NB4 (cell line): ENCODE results near the gene TNP1.

Experiments used
- DNase-seq: peaks from one replicate; pipeline ENCODE4 v3.0.0; 2010; ENCODE audit warnings: low read depth
- H3K4me3 ChIP-seq: one replicate; pipeline ENCODE4 v1.5.1; 2011; ENCODE audit warnings: mild to moderate bottlenecking, low read depth, low read length, moderate library complexity
- MYC ChIP-seq: IDR thresholded peaks from 2 replicates; pipeline ENCODE4 v1.6.1; 2011; ENCODE audit warnings: low read depth, low read length
- POLR2A ChIP-seq: IDR thresholded peaks from 2 replicates; pipeline ENCODE4 v1.6.1; 2011; ENCODE audit warnings: mild to moderate bottlenecking; ENCODE audit not compliant: insufficient read length; ENCODE audit errors: extremely low read depth
- TF ChIP-seq, protein P1 (sequence below): IDR thresholded peaks from 2 replicates; pipeline ENCODE4 v1.6.1; 2011; ENCODE audit warnings: low read depth, low read length
- TF ChIP-seq, protein P2 (sequence below): IDR thresholded peaks from one replicate; pipeline ENCODE4 v1.5.1; 2012; ENCODE audit warnings: low read depth, low read length

The TNP1 gene, protein sequence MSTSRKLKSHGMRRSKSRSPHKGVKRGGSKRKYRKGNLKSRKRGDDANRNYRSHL

DNA sequence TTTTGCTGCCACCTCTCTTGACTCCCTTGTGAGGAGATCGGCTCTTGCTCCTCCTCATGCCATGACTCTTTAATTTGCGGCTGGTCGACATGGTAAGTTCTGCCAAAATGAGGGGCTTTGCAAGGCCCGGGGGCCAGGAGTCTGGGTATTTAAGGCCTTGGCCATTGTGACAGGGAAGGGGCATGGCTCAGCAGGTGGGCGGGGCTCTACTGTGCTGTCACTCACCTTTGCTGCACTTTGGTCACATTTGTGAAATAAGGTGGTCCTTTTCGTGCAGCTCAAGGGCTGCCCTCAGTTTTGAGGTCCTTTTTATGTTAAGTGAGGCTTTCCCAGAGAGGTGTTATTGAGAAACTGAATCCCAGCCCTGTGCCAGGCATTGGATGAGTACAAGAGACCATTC lies at the start of gene TNP1:
TSS of gene TNP1 (minus strand) at position 121 of the 400 bp plus-strand sequence. CDS start at position 91, 30 bp downstream.
- TF ChIP-seq MYC (no peak), POLR2A (no peak)
- TF ChIP-seq, protein P1, sequence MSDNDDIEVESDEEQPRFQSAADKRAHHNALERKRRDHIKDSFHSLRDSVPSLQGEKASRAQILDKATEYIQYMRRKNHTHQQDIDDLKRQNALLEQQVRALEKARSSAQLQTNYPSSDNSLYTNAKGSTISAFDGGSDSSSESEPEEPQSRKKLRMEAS: no peak
- TF ChIP-seq, protein P2, sequence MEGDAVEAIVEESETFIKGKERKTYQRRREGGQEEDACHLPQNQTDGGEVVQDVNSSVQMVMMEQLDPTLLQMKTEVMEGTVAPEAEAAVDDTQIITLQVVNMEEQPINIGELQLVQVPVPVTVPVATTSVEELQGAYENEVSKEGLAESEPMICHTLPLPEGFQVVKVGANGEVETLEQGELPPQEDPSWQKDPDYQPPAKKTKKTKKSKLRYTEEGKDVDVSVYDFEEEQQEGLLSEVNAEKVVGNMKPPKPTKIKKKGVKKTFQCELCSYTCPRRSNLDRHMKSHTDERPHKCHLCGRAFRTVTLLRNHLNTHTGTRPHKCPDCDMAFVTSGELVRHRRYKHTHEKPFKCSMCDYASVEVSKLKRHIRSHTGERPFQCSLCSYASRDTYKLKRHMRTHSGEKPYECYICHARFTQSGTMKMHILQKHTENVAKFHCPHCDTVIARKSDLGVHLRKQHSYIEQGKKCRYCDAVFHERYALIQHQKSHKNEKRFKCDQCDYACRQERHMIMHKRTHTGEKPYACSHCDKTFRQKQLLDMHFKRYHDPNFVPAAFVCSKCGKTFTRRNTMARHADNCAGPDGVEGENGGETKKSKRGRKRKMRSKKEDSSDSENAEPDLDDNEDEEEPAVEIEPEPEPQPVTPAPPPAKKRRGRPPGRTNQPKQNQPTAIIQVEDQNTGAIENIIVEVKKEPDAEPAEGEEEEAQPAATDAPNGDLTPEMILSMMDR: no peak
- DNase-seq: no peak
- no peak within 1 kb of the TSS for H3K4me3 ChIP-seq

DNA sequence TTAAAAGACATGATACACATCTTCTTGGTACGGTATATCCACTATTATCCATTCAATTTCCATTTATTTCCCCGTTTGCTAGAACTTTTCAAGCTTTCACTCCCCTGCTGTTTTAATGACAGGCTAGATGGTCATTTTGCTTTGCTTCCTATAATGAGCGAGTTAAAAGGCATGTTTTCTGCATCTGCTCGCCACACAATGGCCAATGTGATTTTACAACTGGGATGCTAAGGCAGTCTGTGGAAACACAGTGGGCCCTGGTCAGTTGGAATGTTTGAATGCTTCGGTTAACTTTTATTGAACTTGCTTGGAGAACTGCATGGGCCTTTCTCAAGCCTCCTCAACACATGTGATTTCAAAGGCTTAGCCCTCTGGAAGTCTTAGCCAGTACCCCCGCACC lies 48.4 kb upstream of the TNP1 start:
- DNase-seq: no peak
- no peak for TF ChIP-seq MYC
- no peak for TF ChIP-seq POLR2A
- TF ChIP-seq, protein P2: no peak
- TF ChIP-seq, protein P1: no peak
- no peak overlapping the region for H3K4me3 ChIP-seq

DNA sequence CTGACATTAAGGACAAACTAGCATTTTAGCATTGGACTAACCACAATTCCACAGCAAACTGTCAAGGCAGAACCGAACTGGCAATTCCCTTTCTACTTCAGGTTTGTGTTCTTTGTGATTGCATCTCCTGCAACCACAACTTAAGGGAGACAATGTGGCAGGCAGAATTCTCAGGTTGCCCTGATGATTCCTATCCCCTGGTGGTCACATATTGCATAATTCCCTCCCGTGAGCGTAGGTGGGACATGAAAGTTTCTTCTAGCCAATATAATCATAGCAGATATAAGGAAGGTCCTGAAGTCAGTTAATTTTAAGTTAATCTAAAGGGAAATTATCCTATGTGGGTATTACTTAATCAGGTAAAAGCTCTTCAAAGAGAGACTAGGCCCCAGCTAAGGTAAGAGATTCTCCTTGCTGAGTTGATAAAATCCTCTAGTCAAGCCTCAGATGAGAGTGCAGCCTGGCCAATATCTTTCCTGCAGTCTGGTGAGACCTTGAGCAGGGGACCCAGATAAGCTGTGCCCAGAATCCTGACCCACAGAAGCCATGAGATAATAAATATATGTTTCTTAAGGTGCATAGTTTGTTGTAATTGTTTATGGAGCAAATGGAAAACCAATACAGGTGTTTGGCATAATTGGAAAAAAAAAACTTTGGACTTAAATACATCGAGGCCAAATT lies 45.9 kb upstream of the TNP1 start:
- DNase-seq: no peak
- H3K4me3 ChIP-seq: no peak overlapping the region
- TF ChIP-seq POLR2A: no peak

DNA sequence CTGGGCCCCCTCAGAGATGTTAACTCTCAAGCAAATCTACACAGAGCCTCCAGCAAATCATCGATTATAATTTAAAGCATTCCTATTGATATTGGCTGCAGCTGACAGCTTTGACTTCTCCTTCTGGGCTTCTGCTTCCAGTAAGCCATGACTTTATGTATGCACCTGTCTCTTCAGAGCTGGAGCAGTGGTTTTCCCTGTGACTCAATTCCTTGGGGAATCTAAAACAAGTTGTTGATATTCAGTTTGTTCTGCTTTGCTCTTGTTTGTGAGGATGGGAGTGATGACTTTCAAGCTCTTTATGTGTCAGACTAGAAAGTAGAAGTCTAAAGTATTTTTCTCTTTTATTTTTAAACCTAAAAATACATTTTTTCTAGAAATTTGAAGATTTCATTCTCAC lies 45.1 kb upstream of the TNP1 start:
- no peak for DNase-seq
- TF ChIP-seq POLR2A: no peak
- TF ChIP-seq, protein P1: no peak

DNA sequence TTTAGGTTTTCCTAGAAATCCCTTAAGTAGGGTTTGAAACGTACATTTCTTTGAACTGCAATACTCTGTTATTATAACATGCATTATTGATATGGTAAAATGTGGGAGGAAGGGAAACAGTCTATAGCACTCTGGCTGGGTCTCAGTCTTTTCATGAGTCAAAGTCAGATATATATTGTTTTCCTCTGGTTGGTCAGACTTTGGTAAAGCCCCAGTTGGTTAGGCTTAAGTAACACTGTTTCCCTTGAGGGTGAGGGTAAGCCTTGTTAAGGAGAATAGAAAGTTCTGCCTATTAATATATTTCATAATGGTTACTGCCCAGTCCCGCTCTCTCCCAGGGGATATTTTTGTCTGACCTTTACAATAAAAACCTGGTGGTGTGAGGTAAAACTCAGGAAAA lies 44.7 kb upstream of the TNP1 start:
- no peak for DNase-seq
- no peak for TF ChIP-seq MYC
- TF ChIP-seq POLR2A: no peak
- TF ChIP-seq, protein P2: no peak
- TF ChIP-seq, protein P1: no peak
- H3K4me3 ChIP-seq: no peak overlapping the region

More for the DNA sequence above, 45.1 kb upstream of the TNP1 start:
- H3K4me3 ChIP-seq: no peak overlapping the region

DNA sequence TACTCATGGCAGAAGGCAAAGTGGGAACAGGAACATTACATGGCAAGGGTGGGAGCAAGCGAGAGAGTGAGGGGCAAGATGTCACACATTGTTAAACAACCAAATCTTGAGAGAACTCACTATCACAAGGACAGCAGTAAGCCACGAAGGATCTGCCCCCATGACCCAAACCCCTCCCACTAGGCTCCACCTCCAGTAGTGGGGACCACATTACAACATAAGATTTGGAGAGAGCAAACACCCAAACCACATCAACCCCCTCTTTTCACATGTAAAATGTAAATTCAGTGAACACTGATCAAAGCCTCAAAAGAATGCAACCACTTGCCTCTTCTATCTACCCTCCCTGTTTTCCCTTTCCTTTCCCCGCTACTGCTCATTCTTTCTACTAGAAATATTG lies 43.6 kb upstream of the TNP1 start:
- no peak overlapping the region for H3K4me3 ChIP-seq
- TF ChIP-seq, protein P2: no peak
- TF ChIP-seq, protein P1: no peak
- TF ChIP-seq MYC (no peak), POLR2A (no peak)
- DNase-seq: no peak

DNA sequence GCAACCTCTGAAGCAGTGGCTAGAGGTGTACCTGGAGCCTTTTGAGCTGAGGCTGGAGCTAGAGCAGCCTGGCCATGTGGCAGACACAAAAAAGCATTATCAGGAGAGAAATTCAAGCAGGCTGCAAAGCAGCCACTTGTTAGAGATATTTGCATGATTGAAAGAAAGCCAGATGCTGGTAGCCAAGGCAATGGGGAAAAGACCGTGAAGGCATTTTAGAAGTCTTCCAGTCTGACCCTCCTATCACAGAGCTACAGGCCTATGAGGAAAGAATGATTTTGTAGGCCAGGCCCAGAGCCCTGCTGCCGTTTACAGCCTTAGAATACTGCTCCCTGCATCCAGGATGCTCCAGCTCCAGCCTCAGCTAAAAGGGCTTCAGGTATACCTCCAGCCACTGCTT lies 41.4 kb upstream of the TNP1 start:
- TF ChIP-seq MYC: no peak
- TF ChIP-seq, protein P2: no peak
- TF ChIP-seq POLR2A: no peak
- TF ChIP-seq, protein P1: no peak
- no peak overlapping the region for H3K4me3 ChIP-seq
- no peak for DNase-seq
